GM21576 (cell line): ENCODE results near the gene FOXQ1.

Experiments
- ATAC-seq: cut with Tn5 transposase; IDR thresholded peaks from one replicate; pipeline ENCODE4 v1.9.1; 2021; ENCODE audit warnings: mild to moderate bottlenecking, moderate library complexity; ENCODE audit not compliant: unreplicated experiment

Gene FOXQ1

DNA sequence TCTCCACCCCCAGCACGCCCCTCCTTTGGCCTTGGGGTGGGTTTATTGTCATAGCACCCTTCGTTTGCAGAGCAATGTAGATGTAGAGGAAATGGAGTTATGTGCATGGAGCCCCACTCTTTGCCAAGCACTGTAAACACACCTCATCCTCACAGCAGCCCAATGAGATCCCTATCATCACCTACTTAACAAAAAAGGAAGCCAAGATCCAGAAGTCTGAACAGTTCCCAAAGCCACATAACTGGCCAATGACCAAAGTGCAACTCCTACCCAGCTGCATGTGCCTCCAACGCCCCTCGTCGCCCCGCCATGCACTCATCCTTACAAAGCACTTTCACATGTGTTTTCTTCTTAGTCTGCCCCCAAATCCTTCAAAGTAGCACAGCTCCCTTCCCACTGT is 21.8 kb upstream of the FOXQ1 start:
- no peak for ATAC-seq

- ATAC-seq, result no peak
Measured at GRCh38 chr6:1290805-1291204, 21.1 kb upstream of the FOXQ1 start.

DNA sequence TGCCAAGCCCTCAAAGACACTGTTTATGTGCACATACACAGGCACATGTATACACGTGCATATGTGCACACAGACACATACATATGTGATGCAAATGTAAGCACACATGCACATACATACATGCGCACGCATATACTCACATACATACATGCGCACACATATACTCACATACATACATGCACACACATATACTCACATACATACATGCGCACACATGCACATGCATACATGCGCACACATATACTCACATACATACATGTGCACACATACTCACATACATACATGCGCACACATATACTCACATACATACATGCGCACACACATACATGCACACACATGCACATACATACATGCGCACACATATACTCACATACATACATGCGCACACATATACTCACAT is 20.5 kb upstream of the FOXQ1 start:
- ATAC-seq, result no peak

GRCh38 chr6:1295420-1295819 is 16.5 kb upstream of the FOXQ1 start:
- ATAC-seq, result no peak

DNA sequence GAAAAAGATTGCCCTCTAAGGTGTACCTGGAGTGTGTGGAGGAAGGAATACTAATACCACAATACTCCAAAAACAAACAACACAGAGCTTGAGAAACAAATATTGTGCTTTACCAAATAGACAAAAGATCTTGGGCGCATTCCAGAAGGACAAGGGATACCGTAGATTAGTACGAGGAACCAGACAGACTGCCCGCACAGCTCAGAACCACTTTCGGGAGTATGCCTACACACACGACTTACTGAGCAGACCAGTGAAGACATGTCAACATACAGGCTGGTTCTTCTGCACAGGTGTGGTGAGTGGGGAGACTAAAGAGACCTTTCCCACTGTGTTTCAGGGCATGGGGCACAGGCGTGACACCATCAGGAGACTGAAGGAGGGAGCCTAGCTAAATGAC is 15.8 kb upstream of the FOXQ1 start:
- ATAC-seq, result no peak

DNA sequence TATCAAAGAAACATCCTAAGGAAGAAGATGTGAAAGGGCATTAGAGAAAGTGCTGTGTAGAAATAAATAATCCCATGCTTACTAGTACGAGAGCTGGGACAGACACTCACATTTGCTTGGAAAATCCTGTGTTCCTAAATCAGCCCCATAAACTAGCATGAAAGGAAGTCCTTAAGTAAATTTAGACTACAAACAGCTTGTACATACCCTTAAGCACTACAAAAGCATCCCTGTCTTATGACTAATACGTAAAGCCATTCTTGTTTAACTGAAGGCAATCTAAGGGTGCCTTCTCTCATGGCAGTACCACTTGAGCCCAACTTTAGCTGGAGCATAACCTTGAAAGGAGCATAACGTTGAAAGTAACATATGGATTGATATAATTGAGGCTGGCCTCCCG is 15.4 kb upstream of the FOXQ1 start:
- no peak for ATAC-seq

GRCh38 chr6:1297746-1298145 is 14.2 kb upstream of the FOXQ1 start:
- no peak for ATAC-seq

GRCh38 chr6:1298768-1299167 is 13.1 kb upstream of the FOXQ1 start:
- ATAC-seq, result no peak

- ATAC-seq, result no peak
Measured at GRCh38 chr6:1306133-1306532, 5.8 kb upstream of the FOXQ1 start.

DNA sequence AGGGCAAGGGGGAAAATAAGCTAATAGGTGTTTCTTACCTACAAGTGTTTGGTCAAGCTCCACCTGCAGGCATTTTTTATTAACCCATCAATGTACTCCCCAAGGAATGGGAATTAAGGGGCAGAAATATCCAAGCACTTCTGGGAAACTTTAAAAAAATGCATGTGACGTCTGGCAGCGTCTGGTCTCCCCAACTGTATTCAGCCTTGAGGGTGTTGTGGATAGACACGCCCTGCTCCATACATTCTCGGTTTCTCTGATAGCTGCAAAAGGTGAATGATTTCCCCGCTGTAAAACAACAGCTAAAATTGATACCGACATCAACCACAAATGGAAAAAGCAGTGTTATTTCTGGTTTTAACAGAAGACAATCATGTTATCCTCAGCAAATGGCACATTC is 2.5 kb upstream of the FOXQ1 start:
- ATAC-seq, result no peak

DNA sequence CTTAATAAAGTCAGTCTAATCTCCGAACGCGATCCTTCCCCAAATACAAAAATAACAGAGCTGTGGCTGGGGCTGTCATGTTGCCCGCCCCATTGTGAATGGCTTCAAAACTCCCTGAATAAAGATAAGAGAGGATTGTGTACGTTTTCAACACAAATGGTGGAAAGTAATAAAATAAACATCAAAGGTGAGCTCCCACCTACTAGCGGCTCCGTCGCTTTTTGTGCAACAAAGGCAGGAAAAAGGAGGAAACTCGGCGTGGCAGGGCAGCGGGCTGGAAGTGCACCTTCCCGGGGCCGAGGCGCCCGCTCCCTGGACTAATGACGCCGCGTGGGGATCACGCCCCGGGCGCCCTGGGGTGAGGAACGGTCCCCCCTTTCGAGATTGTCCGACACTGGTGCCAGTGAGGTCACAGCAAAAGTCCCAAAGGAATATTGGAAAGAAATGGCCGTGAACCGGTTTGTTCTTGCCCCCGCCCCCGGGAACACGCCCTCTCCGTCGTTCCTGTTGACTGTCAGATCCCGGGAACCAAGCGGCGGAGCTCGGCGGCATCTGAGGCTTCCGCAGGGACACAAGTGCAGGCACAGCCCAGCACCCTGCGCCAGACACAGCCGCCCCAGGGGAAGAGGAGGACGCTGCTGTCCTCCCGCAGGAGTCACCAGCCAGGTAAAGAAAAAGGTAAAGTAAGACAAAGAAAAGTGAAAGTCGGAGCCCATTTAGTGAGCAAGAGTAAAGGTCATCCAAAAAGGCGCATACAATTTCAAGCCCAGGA is 1.1 kb upstream of the FOXQ1 start:
- ATAC-seq, result no peak

GRCh38 chr6:1312203-1312472 is 240 bp downstream of the FOXQ1 start:
- no peak for ATAC-seq

- no peak for ATAC-seq
Measured at GRCh38 chr6:1312473-1313367, 822 bp downstream of the FOXQ1 start.

GRCh38 chr6:1313384-1313766 is 1.5 kb downstream of the FOXQ1 start:
- ATAC-seq, result no peak

DNA sequence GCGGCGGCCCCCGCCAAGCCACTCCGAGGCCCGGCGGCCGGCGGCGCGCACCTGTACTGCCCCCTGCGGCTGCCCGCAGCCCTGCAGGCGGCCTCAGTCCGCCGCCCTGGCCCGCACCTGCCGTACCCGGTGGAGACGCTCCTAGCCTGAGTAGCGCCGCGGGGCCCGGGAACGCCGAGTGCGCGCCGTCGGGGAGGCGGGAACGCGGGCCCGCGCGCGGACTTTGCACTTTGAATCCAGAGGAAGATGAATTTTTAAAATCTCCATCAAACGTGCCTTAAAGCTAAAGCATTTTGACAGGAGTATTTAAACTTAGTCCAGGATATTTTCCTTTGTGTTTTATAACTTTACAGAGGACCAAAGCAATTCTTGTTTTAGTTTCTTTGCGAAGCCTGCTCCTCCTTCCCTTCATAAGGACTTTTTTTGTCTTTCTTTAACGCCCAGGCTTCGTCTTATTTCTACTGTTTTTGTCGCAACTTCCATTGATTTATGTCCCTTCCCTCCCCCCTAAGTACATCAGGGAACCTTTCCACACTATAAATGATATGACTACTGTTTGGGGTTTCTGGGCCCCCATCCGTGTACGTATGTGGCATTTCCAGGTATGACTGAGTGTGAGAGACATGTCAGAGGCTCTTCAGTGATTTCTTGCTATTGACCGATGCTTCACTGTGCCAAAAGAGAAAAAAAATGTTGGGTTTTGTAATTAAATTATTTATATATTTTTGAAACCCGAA is 2.0 kb downstream of the FOXQ1 start:
- no peak for ATAC-seq

DNA sequence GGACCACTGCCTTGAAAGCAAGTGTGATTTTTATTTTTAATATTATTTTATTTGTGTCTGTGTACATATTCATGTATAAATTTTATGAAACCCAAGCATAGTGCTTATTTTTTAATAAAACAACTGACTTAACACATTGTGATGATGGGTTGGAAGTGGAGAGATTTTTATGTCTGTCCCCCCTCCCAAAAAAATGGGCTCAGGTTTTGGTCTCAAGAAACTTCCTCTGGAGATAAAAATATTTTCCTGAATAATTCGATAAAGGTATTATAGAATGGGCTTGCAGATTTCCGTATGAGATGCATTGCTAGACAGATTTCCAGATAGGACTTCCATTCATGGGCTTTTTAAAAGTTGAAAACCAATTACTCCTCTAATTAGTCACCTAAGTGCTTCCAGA is 2.7 kb downstream of the FOXQ1 start:
- ATAC-seq, result no peak

DNA sequence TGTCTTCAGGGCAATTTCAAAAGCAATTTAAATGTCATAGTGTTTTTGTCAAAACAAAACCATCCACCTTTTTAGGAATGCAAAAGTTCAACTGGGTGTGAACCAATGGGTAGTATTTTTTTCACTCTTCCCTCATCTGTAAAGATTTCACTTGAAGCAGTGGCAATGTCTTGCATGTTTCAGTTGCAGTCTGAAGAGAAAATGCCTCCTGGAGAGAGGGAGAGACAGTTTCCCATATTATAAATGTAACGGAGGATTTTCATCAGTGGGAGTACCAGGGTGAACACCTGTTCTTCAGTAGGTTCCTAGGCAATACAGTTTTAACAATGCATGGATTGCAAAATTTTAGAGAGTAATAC is 3.3 kb downstream of the FOXQ1 start:
- no peak for ATAC-seq

DNA sequence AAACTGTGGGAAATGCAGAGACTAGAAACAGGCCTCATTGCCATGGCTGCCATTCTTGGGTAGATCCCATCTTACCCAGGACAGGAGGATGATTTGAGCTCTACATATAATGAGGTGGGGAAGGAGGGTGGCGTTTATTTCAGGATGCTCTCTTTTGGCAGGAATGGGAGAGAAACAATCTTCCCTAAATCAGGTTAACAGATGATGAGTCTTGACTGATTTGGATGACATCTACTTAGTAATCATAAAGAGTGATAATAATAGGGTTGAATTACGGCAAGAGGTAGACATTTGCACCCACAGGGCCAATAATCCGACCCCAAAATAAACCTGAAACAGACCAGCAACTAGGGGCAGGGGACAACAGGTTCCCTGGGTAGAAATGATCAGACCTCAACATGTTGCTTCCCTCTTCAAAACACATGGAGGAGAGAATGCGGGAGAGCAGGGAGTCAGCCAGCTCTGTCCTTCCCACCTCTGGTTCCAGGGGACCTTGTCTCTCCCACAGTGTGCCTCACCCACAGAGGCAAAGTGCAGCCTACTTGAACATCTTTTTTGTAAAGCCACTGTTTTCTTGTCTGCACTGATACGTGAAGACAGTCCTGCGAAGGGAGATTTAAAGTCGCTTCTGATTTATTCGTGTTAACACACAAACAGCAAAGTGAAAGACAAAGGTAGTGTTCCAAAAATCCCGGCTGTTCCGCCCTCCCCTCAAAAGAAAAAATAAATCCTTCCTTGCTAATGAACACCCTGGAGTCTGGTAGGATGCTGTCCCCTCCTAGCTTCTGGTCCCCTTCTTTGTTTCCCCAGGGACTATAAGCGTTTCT is 3.9 kb downstream of the FOXQ1 start:
- ATAC-seq, result no peak

GRCh38 chr6:1316489-1316971 is 4.6 kb downstream of the FOXQ1 start:
- no peak for ATAC-seq

GRCh38 chr6:1317302-1317815 is 5.5 kb downstream of the FOXQ1 start:
- ATAC-seq, result no peak

- ATAC-seq, result no peak
Measured at GRCh38 chr6:1318036-1318435, 6.1 kb downstream of the FOXQ1 start.
